NT2/D1 (cell line): ENCODE measurements around the gene PACS1.

ENCODE experiments used
- SUZ12 ChIP-seq: IDR thresholded peaks from 2 replicates; pipeline ENCODE4 v1.6.1; 2011; ENCODE audit not compliant: insufficient read length, insufficient read depth; ENCODE audit errors: extremely low read depth
- YY1 ChIP-seq: IDR thresholded peaks from 2 replicates; pipeline ENCODE4 v1.6.1; 2011; ENCODE audit not compliant: insufficient read length, insufficient read depth
- ZNF274 ChIP-seq: IDR thresholded peaks from 2 replicates; pipeline ENCODE4 v1.6.1; 2011; ENCODE audit warnings: mild to moderate bottlenecking, low read depth, low read length

DNA sequence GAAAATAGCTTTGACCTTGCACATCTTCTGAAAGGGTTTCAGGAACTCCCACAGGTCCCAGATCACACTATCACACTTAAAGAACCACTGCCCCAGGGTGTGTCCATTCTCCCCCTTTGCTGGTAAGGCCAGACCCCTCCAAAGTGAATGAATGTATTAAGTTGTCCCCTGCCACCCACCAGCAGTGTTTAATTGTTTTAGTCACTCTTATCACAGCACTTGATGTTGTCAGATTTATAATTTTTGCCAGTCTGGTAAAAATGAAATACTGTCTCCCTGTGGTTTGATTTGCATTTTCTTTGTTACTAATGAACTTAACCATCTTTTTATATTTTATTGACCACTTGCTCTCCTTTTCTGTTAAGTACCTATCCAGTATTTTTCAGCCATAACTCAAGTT, 108.8 kb downstream of the PACS1 start:
- TF ChIP-seq SUZ12 (no peak), YY1 (no peak), ZNF274 (no peak)
